Measurements from ENCODE around the gene FHOD3. TPM values are rescaled to one million over a fixed set of nuclear protein-coding genes. Genes with fewer than 3 reads are reported as not detected.

FHOD3 gene
- total and polyA plus RNA-seq, 2 experiments from 2014 or later, result 2.7 to 8.7 TPM

Other genes starting within 250 kb of the FHOD3 start
- gene RPRD1A, start 230.2 kb upstream of the FHOD3 start, total RNA-seq (2014; rRNA removed; shearing (Covaris generic)), result 155 and 157 TPM in 2 replicates
- gene RPRD1A, start 230.2 kb upstream of the FHOD3 start, polyA plus RNA-seq (2016; fragmentation: Nextera tagmentation; extraction: Ambion mirVana), result 62.7 and 67.9 TPM in 2 replicates
- gene SLC39A6, start 168.4 kb upstream of the FHOD3 start, total RNA-seq (2014; rRNA removed; shearing (Covaris generic)), result 46.8 and 47.3 TPM in 2 replicates
- gene SLC39A6, start 168.4 kb upstream of the FHOD3 start, polyA plus RNA-seq (2016; fragmentation: Nextera tagmentation; extraction: Ambion mirVana), result 18.6 and 20.8 TPM in 2 replicates
- gene ELP2, start 167.8 kb upstream of the FHOD3 start, total RNA-seq (2014; rRNA removed; shearing (Covaris generic)), result 119 and 124 TPM in 2 replicates
- gene ELP2, start 167.8 kb upstream of the FHOD3 start, polyA plus RNA-seq (2016; fragmentation: Nextera tagmentation; extraction: Ambion mirVana), result 135 and 136 TPM in 2 replicates
- 6.5 and 7.2 TPM in 2 replicates for gene MOCOS, start 110.2 kb upstream of the FHOD3 start, total RNA-seq (2014; rRNA removed; shearing (Covaris generic))
- 3.7 and 3.9 TPM in 2 replicates for gene MOCOS, start 110.2 kb upstream of the FHOD3 start, polyA plus RNA-seq (2016; fragmentation: Nextera tagmentation; extraction: Ambion mirVana)